MV-4-11 (cell line): ENCODE results near the gene IGSF21.
"Not testable (repeated sequence)": the region's sequence is repeated elsewhere in the genome, so short reads cannot be mapped to it uniquely, and the experiment has no call there.

Experiments used
- DNase-seq: peaks from one replicate; lab custom pipeline; 2025; lab: John Stamatoyannopoulos, UW

The IGSF21 gene

DNA sequence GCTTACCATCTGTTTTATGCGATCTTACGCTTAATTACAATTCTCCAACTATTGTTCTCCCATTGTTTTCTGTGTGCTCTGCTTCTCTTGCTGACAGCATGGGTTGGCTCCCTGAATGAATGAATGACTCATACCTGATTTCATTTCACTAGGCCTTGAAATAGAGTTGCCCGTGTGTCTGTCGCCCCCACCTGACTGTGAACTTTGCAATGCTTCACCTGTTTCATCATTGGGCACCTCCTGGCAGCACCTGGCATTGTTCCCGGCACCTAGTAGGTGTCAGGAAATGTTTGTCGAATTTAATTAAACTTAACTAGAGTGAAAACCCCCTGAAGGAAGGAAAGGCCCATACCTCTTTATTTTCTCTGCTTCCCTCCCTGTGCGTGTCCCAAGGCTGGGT is 252.7 kb downstream of the IGSF21 start:
- DNase-seq: no peak

DNA sequence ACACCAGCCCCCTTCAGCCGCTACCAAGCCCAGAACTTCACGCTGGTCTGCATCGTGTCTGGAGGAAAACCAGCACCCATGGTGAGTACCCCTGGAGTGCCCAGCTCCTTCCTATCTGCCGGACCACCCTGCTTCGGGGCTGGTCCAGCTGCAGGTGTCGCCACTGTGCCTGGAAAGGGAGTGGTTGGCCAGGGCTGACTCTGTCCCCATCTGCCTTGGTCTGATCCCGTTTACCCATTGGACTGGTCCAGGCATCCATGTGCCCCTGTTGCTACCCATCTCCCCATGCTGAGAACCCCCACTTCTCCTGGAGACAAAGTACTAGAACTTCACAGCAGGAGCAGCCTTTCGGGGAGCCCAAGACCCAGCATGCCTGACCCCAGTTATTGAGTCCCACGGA is 254.6 kb downstream of the IGSF21 start:
- no peak for DNase-seq

DNA sequence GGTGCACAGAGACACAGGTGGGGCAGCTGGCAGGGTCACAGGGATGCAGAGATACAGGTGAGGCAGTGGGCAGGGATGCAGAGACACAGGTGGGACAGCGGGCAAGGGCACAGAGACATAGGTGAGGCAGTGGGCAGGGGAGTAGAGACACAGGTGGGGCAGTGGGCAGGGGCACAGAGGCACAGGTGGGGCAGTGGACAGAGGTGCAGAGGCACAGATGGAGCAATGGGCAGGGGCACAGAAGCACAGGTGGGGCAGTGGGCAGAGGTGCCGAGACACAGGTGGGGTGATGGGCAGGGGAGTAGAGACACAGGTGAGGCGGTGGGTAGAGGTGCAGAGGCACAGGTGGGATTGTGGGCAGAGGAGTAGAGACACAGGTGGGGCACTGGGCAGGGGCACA is 255.8 kb downstream of the IGSF21 start:
- no peak for DNase-seq

DNA sequence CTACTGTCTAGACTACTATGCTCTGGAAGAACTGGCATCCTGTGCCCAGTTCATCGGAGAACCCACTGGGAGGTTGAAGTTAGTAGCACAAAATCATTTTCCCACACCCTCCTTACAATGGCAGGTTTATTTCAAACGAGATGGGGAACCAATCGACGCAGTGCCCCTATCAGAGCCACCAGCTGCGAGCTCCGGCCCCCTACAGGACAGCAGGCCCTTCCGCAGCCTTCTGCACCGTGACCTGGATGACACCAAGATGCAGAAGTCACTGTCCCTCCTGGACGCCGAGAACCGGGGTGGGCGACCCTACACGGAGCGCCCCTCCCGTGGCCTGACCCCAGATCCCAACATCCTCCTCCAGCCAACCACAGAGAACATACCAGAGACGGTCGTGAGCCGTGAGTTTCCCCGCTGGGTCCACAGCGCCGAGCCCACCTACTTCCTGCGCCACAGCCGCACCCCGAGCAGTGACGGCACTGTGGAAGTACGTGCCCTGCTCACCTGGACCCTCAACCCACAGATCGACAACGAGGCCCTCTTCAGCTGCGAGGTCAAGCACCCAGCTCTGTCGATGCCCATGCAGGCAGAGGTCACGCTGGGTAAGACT is 257.6 kb downstream of the IGSF21 start:
- DNase-seq: no peak

DNA sequence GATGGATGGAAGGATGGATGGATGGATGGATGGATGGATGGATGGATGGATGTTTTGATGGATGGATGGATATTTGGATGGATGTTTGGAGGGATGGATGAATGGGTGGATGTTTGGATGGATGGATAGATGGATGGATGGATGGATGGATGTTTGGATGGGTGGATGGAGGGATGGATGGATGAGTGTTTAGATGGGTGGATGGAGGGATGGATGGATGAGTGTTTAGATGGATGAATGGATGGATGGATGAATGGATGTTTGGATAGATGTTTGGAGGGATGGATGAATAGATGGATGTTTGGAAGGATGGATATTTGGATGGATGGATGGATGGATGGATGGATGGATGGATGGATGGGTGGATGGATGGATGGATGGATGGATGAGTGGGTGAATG is 264.9 kb downstream of the IGSF21 start:
- not testable (repeated sequence) for DNase-seq

DNA sequence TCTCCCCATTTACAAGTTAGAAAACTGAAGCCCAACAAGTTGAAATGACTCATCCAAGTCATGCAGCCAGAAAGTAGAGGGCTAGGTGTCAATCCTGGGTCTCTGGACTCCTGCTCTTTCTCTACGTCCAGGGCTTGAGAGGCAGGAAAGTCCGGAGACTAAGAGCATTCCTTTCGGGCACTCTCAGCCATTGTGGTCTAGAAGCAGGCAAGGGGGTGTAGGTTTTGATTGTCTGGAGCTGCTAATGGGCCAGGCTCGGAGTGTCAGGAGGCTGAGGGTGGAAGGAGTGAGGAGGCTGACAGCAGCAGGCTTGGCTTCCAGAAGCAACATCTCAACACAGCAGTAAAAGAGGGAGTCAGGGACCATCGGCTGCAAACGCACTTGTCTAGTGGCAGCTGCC is 265.6 kb downstream of the IGSF21 start:
- no peak for DNase-seq

DNA sequence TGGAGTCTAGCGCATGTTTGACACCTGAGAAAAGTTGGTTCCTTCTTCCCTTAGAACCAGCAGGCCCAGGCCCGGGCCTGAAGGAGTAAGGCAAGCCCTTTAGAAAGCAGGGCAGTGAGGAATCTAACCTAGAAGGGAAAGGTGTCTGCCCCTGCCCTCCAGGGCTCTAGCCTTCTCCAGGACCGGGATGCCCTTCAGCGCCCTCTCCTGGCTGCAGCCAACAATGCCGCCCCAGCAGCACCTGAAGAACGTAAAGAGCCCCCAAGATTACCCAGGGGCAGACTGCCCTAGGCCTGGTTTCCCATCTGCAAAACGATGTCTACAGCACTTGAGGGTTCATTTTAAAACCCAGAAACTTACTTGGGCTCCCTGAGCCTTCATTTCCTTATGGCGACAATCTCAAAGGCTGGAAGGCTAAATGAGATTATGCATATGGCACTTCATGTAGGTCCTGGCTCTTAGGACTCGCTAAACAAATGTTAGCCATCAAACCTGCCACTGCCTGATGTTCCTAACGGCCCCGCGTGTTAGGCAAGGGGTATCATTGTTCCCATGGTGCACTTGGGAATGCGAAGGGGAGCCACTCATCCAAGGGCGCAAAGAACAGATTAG is 266.4 kb downstream of the IGSF21 start:
- no peak for DNase-seq

DNA sequence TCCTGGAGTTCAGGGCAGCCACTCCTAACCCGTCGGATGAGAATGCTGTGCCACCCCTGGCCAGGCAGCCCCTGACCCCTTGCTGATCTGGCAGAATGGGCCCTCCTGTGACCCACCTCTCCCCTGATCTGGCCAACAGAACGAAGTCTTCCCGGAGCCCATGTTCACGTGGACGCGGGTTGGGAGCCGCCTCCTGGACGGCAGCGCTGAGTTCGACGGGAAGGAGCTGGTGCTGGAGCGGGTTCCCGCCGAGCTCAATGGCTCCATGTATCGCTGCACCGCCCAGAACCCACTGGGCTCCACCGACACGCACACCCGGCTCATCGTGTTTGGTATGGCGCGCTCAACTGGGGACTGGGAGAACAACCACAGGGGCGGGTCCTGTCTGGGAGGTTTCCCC is 269.1 kb downstream of the IGSF21 start:
- no peak for DNase-seq

DNA sequence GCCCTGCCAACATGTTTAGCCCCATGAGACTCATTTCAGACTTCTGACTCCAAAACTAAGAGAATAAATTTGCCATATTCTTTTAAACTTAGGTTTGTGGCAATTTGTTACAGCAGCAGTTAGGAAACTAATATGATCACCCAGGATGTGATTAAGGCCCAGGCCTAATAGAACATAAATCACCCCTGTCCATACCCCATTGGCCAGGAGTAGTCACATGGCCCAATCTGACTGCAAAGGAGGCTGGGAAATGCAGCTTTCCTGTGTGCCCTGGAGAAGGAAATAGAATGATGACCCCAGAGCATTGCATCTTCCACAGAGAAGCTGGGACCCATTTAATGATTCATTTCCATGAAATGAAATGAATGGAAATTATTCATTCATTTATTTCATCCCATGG is 272.7 kb downstream of the IGSF21 start:
- DNase-seq: no peak

DNA sequence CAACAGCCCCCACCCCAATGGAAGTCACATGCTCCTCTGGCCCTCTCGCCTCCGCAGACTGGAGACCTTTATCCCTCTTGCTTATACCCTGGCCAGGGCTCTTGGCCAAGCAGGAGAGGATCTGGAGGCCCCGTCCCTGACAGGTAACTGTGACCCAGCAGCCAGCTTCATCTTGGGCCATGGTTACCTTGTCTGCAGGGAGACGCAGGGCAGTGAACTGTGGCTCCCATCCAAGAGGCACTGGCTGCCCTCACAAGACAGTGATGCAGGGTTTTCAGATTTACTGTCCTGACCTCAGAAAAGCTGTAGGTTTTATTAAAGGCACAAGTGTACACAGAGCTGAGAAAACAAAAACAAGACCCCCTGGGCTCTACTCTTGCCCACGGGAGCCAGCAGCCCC is 276.5 kb downstream of the IGSF21 start:
- DNase-seq: no peak

DNA sequence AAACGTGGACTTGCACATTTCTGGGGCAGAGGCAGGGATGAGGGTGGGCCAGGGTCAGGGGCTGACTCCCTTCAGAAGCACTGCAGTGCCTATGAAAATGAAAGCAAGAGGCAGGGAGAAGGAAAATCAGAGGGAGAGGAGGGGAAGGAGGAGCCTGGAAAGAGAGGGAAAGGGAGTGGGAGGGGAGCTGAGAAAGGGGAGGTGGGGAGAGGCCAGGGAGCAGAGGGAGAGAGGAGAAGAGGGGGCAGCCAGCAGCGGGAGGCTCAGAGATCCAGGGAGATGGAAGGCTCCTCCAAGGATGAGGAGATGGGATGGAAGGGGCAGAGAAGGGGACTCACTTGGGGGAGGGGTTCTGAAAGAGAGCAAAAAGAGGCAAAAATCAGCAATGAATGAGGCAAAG is 276.9 kb downstream of the IGSF21 start:
- no peak for DNase-seq

DNA sequence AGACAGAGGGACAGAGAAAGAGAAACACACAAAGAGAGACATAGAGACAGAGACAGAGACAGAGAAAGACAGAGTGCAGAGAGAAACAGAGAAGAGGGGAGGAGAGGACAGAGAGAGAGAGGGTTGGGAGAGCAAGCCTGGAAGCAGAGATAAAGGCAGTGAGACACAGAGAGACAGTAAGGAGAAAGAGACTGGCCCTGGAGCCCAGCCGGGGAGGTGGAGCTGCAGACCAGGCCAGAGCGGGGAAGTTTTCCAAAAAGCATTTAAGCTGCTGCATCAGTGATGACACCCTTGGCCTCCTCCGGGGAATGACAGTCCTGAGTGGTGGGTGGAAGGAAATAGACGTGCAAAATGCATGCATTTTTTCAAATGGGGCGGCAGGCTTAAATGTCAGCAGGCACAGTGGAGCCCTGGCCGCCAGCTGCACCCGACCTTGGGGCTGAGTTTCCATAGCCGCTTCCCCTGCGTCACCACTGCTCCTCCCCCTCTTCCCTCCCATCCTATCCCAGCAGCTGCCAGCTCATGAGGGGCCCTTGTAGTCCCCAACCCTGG is 277.7 kb downstream of the IGSF21 start:
- no peak for DNase-seq

DNA sequence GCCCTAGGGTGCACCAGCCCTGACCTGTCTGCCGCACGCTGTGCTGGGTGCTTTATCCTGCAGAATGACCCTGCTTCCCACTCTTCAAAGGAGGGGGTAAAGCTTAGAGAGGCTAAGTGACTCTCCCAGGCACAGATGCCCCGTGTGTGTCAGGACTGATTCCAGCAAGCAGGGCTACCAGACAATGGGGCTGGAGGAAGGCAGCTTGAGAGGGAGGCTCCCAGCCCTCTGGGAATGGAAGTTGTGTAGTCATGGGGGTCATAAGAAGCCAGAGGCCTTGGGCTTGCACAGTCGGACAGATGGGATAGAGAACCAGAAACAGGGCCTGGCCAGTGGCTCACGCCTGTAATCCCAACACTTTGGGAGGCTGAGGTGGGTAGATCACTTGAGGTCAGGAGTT is 279.0 kb downstream of the IGSF21 start:
- no peak for DNase-seq

DNA sequence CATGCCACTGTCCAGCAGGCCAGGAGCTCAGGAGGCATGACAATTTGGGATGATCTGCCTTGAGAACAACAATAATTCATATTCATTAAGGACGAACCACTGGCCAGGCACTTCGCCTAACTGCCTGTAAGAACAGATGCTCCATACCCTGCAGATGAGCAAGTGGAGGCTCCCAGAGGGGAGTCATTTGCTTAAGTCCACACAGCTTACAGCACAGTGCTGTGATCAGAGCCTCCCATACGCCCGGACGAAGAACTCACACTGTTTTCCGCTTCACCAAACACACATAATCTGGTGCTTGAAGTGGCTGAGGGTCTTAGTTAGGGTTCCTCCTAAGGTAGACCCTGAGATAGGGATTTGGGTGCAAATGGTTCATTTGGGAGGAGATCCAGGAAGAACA is 279.7 kb downstream of the IGSF21 start:
- DNase-seq: no peak

DNA sequence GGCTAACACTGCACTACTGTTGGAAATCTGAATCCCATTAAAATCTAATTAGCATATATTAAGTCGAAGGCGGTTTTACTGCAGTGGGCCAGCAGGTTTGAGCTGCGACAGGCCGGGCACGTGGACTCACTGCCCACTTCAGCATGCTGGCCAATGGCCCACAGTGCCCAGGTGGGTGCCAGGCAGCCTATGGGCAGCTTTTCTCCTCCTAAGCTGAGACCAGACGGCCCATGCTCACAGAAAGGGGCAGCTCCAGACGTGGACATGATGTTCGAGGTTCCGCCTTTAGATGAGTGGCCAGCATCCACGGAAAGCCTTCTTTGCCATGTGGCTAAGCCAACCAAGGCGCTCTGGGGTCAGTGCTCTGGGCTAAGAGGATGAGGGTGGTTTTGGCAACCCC is 283.4 kb downstream of the IGSF21 start:
- DNase-seq: no peak

DNA sequence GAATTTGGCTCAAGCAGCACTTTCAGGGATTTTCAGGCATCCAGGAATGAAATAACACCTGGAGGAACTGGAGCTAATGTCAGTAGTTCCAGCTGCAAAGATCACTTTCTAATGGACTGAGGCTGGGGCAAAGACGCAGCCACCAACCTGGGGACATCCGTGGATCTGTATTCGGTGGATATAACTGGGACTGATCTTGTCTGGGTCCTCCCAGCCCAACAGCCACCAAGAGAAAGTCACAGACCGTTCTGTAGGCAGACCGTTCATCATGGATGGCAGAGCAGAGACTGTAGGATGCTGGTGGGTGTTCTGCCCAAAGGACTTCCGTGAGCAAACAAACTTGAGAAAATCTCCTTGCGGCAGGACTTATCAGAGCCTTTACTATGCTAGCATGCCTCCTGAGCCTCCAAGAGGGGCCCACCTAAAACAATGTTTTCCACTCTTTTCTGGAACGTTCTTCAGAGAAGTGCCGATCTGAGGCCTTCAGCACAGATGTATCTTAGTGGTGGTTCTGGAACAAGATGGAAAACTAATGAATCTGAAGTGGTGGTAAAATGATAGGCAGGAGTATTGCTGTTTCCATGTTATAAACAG is 287.1 kb downstream of the IGSF21 start:
- DNase-seq: no peak

DNA sequence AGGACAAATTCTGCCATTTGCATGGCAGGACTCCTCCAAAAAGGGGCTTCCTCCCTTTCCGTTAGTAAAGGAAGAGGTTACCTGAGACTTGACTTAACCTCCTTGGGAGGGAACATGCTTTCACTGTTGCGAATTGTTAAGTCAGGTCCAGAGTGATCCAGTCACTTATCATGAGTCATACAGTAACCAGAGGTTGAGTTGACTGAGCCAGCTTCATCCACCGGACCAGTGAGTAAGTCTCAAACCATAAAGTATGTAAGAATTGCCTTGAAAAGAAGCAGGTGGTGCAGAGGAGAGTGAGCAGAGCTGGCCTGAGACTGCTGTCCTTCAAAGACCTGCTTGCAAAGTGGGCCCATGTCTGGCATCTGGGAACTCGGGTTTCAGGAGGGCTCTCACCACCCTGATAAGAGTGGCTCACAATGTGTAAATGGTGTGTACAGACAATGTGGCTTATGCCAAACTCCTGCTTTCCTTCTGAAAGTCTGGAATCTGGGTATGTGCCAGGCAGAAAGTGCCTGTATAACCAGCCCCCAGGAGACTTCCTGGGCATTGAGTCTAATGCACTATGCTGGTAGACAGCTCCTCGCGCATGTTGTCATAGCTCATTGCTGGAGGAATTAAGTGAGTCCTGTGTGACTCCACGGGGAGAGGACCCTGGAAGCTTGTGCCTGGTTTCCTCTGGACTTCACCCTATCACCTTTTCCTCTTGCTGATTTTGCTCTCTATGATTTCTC is 288.8 kb downstream of the IGSF21 start:
- DNase-seq: no peak

DNA sequence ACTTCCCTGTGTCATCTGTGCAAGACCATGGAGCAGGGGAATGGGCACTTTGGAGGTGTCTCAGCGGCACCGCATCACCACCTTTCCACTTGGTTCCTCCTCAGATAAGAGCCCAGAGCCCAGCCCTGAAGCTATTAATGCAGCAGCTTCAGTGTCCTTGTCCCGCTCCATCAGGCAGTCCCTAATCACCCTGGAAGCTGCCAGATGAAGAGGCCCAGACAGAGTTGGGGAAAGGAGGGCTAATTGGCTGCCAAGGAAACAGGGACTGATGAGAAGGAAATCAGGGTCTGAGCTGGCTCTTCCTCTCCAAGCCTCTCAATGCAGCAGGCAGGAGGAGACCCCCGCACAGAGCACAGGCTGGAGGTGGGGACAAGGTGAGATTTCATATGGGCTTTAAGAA is 290.0 kb downstream of the IGSF21 start:
- DNase-seq: no peak

DNA sequence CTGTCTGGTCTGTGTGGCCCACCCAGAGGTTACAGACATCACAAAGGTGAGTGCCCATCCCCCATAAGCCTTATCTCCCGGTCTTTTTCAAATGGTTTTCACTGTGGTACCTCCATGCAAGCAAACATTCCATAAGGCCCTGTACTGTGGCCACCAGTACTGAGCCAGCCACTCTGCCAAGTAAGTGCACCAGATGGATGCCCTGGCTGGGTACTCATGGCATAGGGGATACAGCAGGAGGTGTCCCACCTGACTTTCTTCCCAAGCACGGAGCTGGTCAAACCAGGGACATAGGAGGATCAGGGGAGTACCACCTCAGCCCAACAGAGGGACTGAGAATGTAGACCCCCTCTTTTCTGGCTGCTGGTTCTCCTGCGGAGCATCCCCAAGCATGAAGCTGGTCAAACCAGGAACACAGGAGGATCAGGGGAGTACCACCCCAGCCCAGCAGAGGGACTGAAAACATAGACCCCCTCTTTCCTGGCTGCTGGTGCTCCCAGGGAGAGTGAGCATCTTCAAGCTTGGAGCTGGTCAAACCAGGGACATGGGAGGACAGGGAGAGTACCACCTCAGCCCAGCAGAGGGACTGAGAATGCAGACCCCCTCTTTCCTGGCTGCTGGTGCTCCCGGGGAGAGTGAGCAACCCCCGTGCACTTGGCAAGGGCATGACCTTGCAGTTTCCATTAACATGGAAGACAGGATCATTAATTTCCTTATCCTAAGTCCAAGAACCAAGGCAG is 291.4 kb downstream of the IGSF21 start:
- no peak for DNase-seq

DNA sequence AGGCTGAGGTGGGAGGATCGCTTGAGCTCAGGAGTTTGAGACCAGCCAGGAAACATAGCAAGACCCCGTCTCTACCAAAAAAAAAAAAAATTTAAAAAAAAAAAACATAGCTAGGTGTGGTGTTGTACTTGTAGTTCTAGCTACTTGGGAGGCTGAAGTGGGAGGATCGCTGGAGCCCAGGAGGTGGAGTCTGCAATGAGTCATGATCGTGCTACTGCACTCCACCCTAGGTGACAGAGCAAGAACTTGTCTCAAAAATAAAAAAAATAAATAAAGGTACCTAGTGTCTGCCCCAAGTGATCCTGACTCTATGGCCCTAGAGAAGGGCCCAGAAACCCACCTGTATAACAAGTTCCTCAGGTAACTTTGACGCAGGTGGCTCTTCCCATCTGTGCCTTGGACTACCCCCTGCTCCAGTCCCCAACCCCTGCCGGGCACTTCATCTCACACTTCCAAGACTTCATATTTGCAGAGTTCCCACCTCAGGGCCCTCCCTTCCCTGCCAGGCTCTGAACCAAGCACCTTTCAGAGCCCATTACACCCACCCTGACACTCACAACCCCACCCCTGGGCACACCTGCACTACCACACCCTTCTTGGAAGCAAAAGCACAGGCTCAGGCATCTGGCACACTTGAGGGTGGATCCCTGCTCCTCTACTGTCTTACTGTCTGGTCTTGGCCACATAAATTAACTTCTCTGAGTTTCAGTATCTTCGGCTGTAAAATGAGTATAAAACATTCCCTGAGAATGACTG is 292.9 kb downstream of the IGSF21 start:
- no peak for DNase-seq

DNA sequence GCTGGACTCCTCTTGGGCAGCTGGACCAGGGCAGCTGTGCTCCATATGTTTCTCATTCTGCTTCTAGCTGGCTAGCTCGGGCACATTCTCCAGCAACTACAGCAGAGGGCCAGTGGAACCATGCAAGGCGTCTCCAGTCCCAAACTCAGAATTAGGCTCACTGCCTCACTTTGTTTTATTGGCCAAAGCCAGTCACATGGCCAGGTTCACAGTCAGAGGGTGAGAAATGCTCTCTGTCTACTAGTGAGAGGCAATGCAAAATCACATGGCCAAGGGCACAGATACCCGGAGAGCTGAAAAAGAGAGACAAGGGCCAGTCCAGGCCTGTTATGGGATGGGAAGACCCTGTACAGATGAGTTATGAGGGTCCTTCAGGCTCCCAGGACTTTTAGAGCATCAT is 294.3 kb downstream of the IGSF21 start:
- DNase-seq: no peak

DNA sequence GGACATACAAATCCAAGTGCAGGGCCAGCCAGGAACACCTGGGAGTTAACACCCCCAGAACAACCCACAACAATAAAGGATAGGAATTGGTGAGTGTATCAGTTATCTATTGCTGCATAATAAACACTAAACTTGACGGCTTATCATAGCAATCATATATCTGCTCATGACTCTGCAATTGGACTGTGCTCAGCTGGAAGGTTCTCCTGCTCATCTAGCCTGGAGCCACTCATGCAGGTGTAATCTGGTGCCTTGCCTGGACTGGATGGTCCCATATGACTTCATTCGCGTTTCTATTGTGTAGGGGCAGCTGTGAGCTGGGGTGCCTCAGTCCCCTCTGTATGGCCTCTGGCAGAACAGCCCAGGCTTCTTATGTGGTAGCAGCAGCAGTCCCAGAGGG is 296.9 kb downstream of the IGSF21 start:
- DNase-seq: no peak
